Measurements from ENCODE around the gene DPT.

Gene DPT

GRCh38 chr1:168735974-168736373, 7.0 kb upstream of the DPT start:
- DNase-seq (ENCODE audit: low read depth): no peak

GRCh38 chr1:168734946-168735345, 5.9 kb upstream of the DPT start:
- no peak for DNase-seq (ENCODE audit: low read depth)

GRCh38 chr1:168734271-168734670, 5.3 kb upstream of the DPT start:
- no peak for DNase-seq (ENCODE audit: low read depth)

GRCh38 chr1:168733241-168733640, 4.2 kb upstream of the DPT start:
- no peak for DNase-seq (ENCODE audit: low read depth)

GRCh38 chr1:168732736-168733135, 3.7 kb upstream of the DPT start:
- no peak for DNase-seq (ENCODE audit: low read depth)

- no peak for DNase-seq (ENCODE audit: low read depth)
Observed at GRCh38 chr1:168731244-168731953, 2.4 kb upstream of the DPT start.

GRCh38 chr1:168729405-168729802, 398 bp upstream of the DPT start:
- no peak for DNase-seq (ENCODE audit: low read depth)

- no peak for DNase-seq (ENCODE audit: low read depth)
Observed at GRCh38 chr1:168726719-168727118, 2.3 kb downstream of the DPT start.

- DNase-seq (ENCODE audit: low read depth): no peak
Observed at GRCh38 chr1:168726281-168726680, 2.7 kb downstream of the DPT start.

GRCh38 chr1:168725831-168726230, 3.2 kb downstream of the DPT start:
- DNase-seq (ENCODE audit: low read depth): no peak

GRCh38 chr1:168725060-168725459, 3.9 kb downstream of the DPT start:
- DNase-seq (ENCODE audit: low read depth): no peak

GRCh38 chr1:168723000-168723399, 6.0 kb downstream of the DPT start:
- DNase-seq (ENCODE audit: low read depth): no peak

- no peak for DNase-seq (ENCODE audit: low read depth)
Observed at GRCh38 chr1:168720839-168721238, 8.2 kb downstream of the DPT start.

GRCh38 chr1:168719306-168720111, 9.5 kb downstream of the DPT start:
- no peak for DNase-seq (ENCODE audit: low read depth)

- no peak for DNase-seq (ENCODE audit: low read depth)
Observed at GRCh38 chr1:168717906-168718891, 10.8 kb downstream of the DPT start.

GRCh38 chr1:168714012-168714411, 15.0 kb downstream of the DPT start:
- no peak for DNase-seq (ENCODE audit: low read depth)

- DNase-seq (ENCODE audit: low read depth): peak; percentile 71
Observed at GRCh38 chr1:168709405-168710363, 19.3 kb downstream of the DPT start.

GRCh38 chr1:168708698-168709404, 20.2 kb downstream of the DPT start:
- no peak for DNase-seq (ENCODE audit: low read depth)

- no peak for DNase-seq (ENCODE audit: low read depth)
Observed at GRCh38 chr1:168706391-168706992, 22.5 kb downstream of the DPT start.
